ENCODE measurements around the gene CFAP97D2. TPM values are rescaled to one million over a fixed set of nuclear protein-coding genes. Genes with fewer than 3 reads are reported as not detected.

The CFAP97D2 gene
- polyA plus RNA-seq, 1 donor (not counting 4 experiments of a cell fraction or from before 2014, with no cell fraction given) = not detected

- dilution Hi-C loops (cut with MboI; ENCODE audit: extremely low pct_ligation_motif_present, low sequenced_read_pairs) = loop anchor here (10.0 kb wide), 1 partner anchor 113 kb away; no protein-coding TSS in a partner anchor
- no peaks in the 10 kb centered on the region for H3K79me2 ChIP-seq (ENCODE audit: control insufficient read depth, insufficient read depth, low read length)
- H4K20me1 ChIP-seq (ENCODE audit: control insufficient read depth, extremely low read depth, insufficient read depth, low read length) = peaks cover 2% of the 10 kb centered on the region
- H2AFZ ChIP-seq (ENCODE audit: control insufficient read depth, low read length) = no peak overlapping the region
- no peak overlapping the region for H3K27ac ChIP-seq (ENCODE audit: control insufficient read depth, insufficient read depth, low read length)
- no peak overlapping the region for H3K4me2 ChIP-seq (ENCODE audit: control insufficient read depth, extremely low read depth, insufficient read depth, low read depth, low read length)
- TF ChIP-seq EZH2 (IDR thresholded peaks at IDR 0.05; ENCODE audit: low read length) (no peak), CTCF (optimal IDR thresholded peaks at IDR 0.05 in 1 of 3, IDR thresholded peaks at IDR 0.05 in 1 of 3, conservative IDR thresholded peaks at IDR 0.05 in 1 of 3; ENCODE audit: extremely low read depth in 1 of 3, insufficient read depth in 2 of 3, low read length in 3 of 3) (no peak)
- H3K4me3 ChIP-seq (ENCODE audit: control insufficient read depth in 2 of 3, extremely low read depth in 1 of 3, insufficient read depth in 2 of 3, low read depth in 1 of 3, low read length in 3 of 3) = no peak overlapping the region
- no peaks in the 10 kb centered on the region for H3K36me3 ChIP-seq (ENCODE audit: control insufficient read depth in 2 of 2, extremely low read depth in 1 of 2, insufficient read depth in 2 of 2, low read length in 2 of 2)
- H3K9ac ChIP-seq (ENCODE audit: control insufficient read depth, extremely low read depth, insufficient read depth, low read length) = no peak overlapping the region
- H3K9me3 ChIP-seq (ENCODE audit: control insufficient read depth, low read depth, low read length) = no peaks in the 10 kb centered on the region
- H3K4me1 ChIP-seq (ENCODE audit: control insufficient read depth, extremely low read depth, insufficient read depth, low read length) = no peaks in the 10 kb centered on the region
- peaks cover 38% of the 10 kb centered on the region for H3K27me3 ChIP-seq (ENCODE audit: control insufficient read depth, extremely low read depth, insufficient read depth, low read length)
- FAIRE-seq (no peak), DNase-seq (ENCODE audit: low read depth, low spot score) (no peak)
- no peaks in the 10 kb centered on the region for H3K9me1 ChIP-seq (ENCODE audit: control insufficient read depth, extremely low read depth, insufficient read depth, low read length)
These were observed 11.6 kb upstream of the CFAP97D2 start for GRCh38 chr13:114167426-114167825.

GRCh38 chr13:114167885-114168284 lies 11.2 kb upstream of the CFAP97D2 start:
- Histone ChIP-seq H3K36me3 (ENCODE audit: control insufficient read depth in 2 of 2, extremely low read depth in 1 of 2, insufficient read depth in 2 of 2, low read length in 2 of 2) (no peaks in the 10 kb centered on the region), H3K9me3 (ENCODE audit: control insufficient read depth, low read depth, low read length) (no peaks in the 10 kb centered on the region), H3K27ac (ENCODE audit: control insufficient read depth, insufficient read depth, low read length) (no peak overlapping the region), H4K20me1 (ENCODE audit: control insufficient read depth, extremely low read depth, insufficient read depth, low read length) (peaks cover 2% of the 10 kb centered on the region), H2AFZ (ENCODE audit: control insufficient read depth, low read length) (no peak overlapping the region), H3K79me2 (ENCODE audit: control insufficient read depth, insufficient read depth, low read length) (no peaks in the 10 kb centered on the region), H3K27me3 (ENCODE audit: control insufficient read depth, extremely low read depth, insufficient read depth, low read length) (peaks cover 38% of the 10 kb centered on the region), H3K9ac (ENCODE audit: control insufficient read depth, extremely low read depth, insufficient read depth, low read length) (no peak overlapping the region), H3K4me3 (ENCODE audit: control insufficient read depth in 2 of 3, extremely low read depth in 1 of 3, insufficient read depth in 2 of 3, low read depth in 1 of 3, low read length in 3 of 3) (no peak overlapping the region), H3K4me1 (ENCODE audit: control insufficient read depth, extremely low read depth, insufficient read depth, low read length) (no peaks in the 10 kb centered on the region), H3K4me2 (ENCODE audit: control insufficient read depth, extremely low read depth, insufficient read depth, low read depth, low read length) (no peak overlapping the region), H3K9me1 (ENCODE audit: control insufficient read depth, extremely low read depth, insufficient read depth, low read length) (no peaks in the 10 kb centered on the region)
- no peak for TF ChIP-seq CTCF (optimal IDR thresholded peaks at IDR 0.05 in 1 of 3, IDR thresholded peaks at IDR 0.05 in 1 of 3, conservative IDR thresholded peaks at IDR 0.05 in 1 of 3; ENCODE audit: extremely low read depth in 1 of 3, insufficient read depth in 2 of 3, low read length in 3 of 3)
- no peak for TF ChIP-seq EZH2 (IDR thresholded peaks at IDR 0.05; ENCODE audit: low read length)
- no peak for DNase-seq (ENCODE audit: low read depth, low spot score)
- dilution Hi-C loops (cut with MboI; ENCODE audit: extremely low pct_ligation_motif_present, low sequenced_read_pairs) = loop anchor here (10.0 kb wide), 1 partner anchor 113 kb away; no protein-coding TSS in a partner anchor
- FAIRE-seq = no peak

All from keratinocyte (primary cell).